ENCODE measurements around the gene TARS2. TPM values are rescaled to one million over a fixed set of nuclear protein-coding genes. Genes with fewer than 3 reads are reported as not detected.

TARS2 gene
- total and polyA plus RNA-seq, 2 of the 13 experiments (the other 11 are each of a cell fraction or from before 2014, with no cell fraction given): 21.3 to 22.8 TPM

DNA sequence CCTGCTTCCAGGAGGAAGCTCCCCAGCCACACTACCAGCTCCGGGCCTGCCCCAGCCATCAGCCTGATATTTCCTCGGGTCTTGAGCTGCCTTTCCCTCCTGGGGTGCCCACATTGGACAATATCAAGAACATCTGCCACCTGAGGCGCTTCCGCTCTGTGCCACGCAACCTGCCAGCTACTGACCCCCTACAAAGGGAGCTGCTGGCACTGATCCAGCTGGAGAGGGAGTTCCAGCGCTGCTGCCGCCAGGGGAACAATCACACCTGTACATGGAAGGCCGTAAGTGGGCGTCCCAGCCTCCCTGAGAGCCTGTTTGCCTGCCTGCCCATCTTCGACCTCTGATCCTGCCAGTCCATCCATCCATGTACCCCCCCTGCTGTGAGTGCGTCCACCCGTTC, 24.3 kb downstream of the TARS2 start:
- Histone ChIP-seq H3K4me3 (replicated peaks in 1 of 3; ENCODE audit: insufficient read depth in 1 of 3, low read depth in 2 of 3, low read length in 3 of 3) (no peak overlapping the region), H3K27ac (ENCODE audit: extremely low read length, insufficient read depth, low read length) (no peak overlapping the region), H2AFZ (ENCODE audit: low read length) (no peak overlapping the region), H3K27me3 (ENCODE audit: control insufficient read depth in 1 of 2, insufficient read depth in 2 of 2, low read length in 2 of 2) (no peaks in the 10 kb centered on the region; a peak in 1 of 5 replicates), H4K20me1 (ENCODE audit: insufficient read depth, low read length) (no peaks in the 10 kb centered on the region), H3K4me1 (ENCODE audit: insufficient read depth, low read length) (peaks cover 19% of the 10 kb centered on the region), H3K36me3 (replicated peaks in 1 of 2; ENCODE audit: control insufficient read depth in 1 of 2, insufficient read depth in 2 of 2, low read length in 2 of 2) (peaks cover 5 to 8% of the 10 kb centered on the region in 2 experiments; a peak in 4 of 5 replicates), H3K9ac (ENCODE audit: insufficient read depth, low read depth, low read length) (no peak overlapping the region), H3K79me2 (ENCODE audit: insufficient read depth, low read length) (no peaks in the 10 kb centered on the region), H3K9me3 (ENCODE audit: low read length) (no peaks in the 10 kb centered on the region), H3K4me2 (ENCODE audit: low read depth, low read length) (no peak overlapping the region)
- no TSS peak for BruUV-seq (replicated peaks)
- intact Hi-C loops (cut with micrococcal nuclease; ENCODE audit: unreplicated experiment) (no loop called here), in situ Hi-C loops (cut with HindIII; ENCODE audit: extremely low pct_ligation_motif_present, low pct_unique_long_range_greater_than_20kb) (no loop called here)
- TF ChIP-seq ZNF24 (IDR thresholded peaks at IDR 0.05) (no peak), ZSCAN30 (CRISPR knock-in tag; IDR thresholded peaks at IDR 0.05) (no peak), ZNF703 (CRISPR knock-in tag; IDR thresholded peaks at IDR 0.05; ENCODE audit: borderline replicate concordance) (no peak), DR1 (CRISPR knock-in tag; IDR thresholded peaks at IDR 0.05) (no peak), ASH2L (IDR thresholded peaks at IDR 0.05; ENCODE audit: insufficient read length, low read depth, low read length) (no peak), ZNF337 (CRISPR knock-in tag; IDR thresholded peaks at IDR 0.05; ENCODE audit: borderline replicate concordance, low read depth) (no peak), ZSCAN25 (CRISPR knock-in tag; IDR thresholded peaks at IDR 0.05) (no peak), SETDB1 (CRISPR knock-in tag; IDR thresholded peaks at IDR 0.05; ENCODE audit: borderline replicate concordance) (no peak), ATRX (CRISPR knock-in tag; IDR thresholded peaks at IDR 0.05; ENCODE audit: borderline replicate concordance) (no peak), ZBTB21 (CRISPR knock-in tag; IDR thresholded peaks at IDR 0.05) (no peak), SAP130 (CRISPR knock-in tag; IDR thresholded peaks at IDR 0.05; ENCODE audit: low read depth) (no peak), ZIK1 (CRISPR knock-in tag; IDR thresholded peaks at IDR 0.05; ENCODE audit: borderline replicate concordance, low read depth) (no peak), HNRNPL (IDR thresholded peaks at IDR 0.05; ENCODE audit: low read depth, low read length) (no peak), ZNF441 (CRISPR knock-in tag; IDR thresholded peaks at IDR 0.05; ENCODE audit: borderline replicate concordance) (no peak), SCMH1 (CRISPR knock-in tag; IDR thresholded peaks at IDR 0.05; ENCODE audit: borderline replicate concordance) (no peak), ZNF253 (CRISPR knock-in tag; IDR thresholded peaks at IDR 0.05; ENCODE audit: borderline replicate concordance) (no peak), HOXA7 (CRISPR knock-in tag; IDR thresholded peaks at IDR 0.05) (no peak), FIP1L1 (IDR thresholded peaks at IDR 0.05; ENCODE audit: borderline replicate concordance, insufficient read depth, low read depth, low read length) (no peak)
- TF ChIP-seq, protein P1, sequence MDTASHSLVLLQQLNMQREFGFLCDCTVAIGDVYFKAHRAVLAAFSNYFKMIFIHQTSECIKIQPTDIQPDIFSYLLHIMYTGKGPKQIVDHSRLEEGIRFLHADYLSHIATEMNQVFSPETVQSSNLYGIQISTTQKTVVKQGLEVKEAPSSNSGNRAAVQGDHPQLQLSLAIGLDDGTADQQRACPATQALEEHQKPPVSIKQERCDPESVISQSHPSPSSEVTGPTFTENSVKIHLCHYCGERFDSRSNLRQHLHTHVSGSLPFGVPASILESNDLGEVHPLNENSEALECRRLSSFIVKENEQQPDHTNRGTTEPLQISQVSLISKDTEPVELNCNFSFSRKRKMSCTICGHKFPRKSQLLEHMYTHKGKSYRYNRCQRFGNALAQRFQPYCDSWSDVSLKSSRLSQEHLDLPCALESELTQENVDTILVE (CRISPR knock-in tag; IDR thresholded peaks at IDR 0.05): no peak
- TF ChIP-seq, protein P2, sequence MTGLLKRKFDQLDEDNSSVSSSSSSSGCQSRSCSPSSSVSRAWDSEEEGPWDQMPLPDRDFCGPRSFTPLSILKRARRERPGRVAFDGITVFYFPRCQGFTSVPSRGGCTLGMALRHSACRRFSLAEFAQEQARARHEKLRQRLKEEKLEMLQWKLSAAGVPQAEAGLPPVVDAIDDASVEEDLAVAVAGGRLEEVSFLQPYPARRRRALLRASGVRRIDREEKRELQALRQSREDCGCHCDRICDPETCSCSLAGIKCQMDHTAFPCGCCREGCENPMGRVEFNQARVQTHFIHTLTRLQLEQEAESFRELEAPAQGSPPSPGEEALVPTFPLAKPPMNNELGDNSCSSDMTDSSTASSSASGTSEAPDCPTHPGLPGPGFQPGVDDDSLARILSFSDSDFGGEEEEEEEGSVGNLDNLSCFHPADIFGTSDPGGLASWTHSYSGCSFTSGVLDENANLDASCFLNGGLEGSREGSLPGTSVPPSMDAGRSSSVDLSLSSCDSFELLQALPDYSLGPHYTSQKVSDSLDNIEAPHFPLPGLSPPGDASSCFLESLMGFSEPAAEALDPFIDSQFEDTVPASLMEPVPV (CRISPR knock-in tag; IDR thresholded peaks at IDR 0.05): no peak
- POLR2A ChIA-PET: no interaction called here
- DNase-seq (ENCODE audit: low spot score) (no peak), ATAC-seq (no peak), FAIRE-seq (no peak)
- 71% methylated on average over 7 of the region's 12 CpGs for WGBS (ENCODE audit: low lambda C conversion rate)
- CTCF ChIA-PET (ENCODE audit: low intra/inter-chr PET ratio, low total read pairs): no interaction called here
